AG09309 (cell line): Measurements from ENCODE around the gene PDCD2.

Source experiments
- DNase-seq: peaks from one replicate; pipeline ENCODE4 v3.0.0-alpha.2; 2010; ENCODE audit warnings: low read depth
- H3K4me3 ChIP-seq: 2 replicates; pipeline ENCODE4 v1.5.1; 2011; ENCODE audit warnings: mild to moderate bottlenecking, low read depth, low read length, moderate library complexity; ENCODE audit not compliant: control insufficient read depth
- TF ChIP-seq, protein P1 (sequence below): IDR thresholded peaks from 2 replicates; pipeline ENCODE4 v1.5.1; 2011; ENCODE audit warnings: mild to moderate bottlenecking, low read depth, low read length, inconsistent platforms; ENCODE audit not compliant: insufficient read depth, control insufficient read depth; ENCODE audit errors: missing control alignments

The PDCD2 gene

DNA sequence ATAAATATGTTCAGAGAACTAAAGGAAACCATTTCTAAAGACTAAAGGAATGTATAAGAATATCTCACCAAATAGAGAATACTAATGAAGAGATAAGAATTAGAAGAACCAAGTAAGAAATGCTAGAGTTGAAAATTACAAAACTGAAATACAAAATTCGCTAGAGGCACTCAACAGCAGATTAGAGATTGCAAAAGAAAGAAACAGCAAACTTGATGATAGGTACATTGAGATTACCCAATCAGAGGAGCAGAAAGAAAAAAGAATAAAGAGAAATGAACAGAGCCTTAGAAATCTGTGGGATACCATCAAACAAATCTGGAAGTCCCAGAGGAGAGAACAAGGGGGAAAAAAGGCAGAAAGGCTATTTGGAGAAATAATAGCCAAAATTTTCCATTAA is 6.3 kb upstream of the PDCD2 start:
- no peak for DNase-seq
- TF ChIP-seq, protein P1, sequence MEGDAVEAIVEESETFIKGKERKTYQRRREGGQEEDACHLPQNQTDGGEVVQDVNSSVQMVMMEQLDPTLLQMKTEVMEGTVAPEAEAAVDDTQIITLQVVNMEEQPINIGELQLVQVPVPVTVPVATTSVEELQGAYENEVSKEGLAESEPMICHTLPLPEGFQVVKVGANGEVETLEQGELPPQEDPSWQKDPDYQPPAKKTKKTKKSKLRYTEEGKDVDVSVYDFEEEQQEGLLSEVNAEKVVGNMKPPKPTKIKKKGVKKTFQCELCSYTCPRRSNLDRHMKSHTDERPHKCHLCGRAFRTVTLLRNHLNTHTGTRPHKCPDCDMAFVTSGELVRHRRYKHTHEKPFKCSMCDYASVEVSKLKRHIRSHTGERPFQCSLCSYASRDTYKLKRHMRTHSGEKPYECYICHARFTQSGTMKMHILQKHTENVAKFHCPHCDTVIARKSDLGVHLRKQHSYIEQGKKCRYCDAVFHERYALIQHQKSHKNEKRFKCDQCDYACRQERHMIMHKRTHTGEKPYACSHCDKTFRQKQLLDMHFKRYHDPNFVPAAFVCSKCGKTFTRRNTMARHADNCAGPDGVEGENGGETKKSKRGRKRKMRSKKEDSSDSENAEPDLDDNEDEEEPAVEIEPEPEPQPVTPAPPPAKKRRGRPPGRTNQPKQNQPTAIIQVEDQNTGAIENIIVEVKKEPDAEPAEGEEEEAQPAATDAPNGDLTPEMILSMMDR, result no peak
- H3K4me3 ChIP-seq, result no peak overlapping the region

DNA sequence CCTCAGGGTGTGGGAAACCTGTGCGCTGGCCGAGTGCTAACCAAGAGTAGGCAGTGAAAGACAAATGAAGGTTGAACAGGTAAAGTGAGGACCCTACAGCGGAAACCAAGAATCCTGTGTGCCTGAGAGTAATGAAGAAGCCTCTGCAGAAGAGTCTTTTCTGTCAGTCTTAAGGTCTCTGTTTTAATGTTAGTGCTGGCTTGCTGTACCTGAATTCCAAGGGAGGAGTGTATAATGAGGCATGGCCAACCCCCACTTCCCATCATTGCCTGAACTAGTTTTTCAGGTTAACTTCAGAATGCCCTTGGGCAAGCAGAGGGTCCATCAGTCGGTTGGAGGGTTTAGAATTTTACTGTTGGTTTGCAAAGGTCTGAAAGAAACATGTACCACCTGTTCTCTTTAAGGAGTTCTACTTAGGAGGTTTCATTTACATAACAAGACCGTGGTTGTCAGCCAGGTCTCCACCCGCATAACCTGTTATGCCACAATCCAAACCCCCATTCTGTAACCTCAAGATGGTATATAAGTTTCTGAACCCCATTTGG is 589 bp upstream of the PDCD2 start:
- TF ChIP-seq, protein P1, result no peak
- DNase-seq, result no peak
- H3K4me3 ChIP-seq, result peak overlapping the region; percentile 64

DNA sequence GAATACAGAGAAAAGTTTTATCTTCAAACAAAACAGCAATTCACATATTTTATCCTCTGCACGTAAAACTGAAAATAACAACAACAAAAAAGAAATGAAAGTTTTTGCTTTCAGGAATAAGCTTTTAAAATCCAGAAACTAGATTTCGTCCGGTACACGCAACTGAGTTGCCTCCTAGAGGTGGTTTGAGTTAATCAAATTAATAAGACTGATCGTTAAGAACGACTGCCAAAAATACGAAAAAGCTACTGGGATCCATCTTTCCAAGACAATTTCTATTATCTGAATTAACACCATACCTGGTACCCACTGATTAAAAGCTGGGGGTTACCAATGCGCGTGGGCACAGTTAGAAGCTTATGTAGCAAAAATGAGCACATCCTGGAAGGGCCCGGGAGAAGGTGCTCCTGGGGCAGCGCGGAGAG is 669 bp downstream of the PDCD2 start:
- H3K4me3 ChIP-seq, result peak overlapping the region; percentile 64
- DNase-seq, result no peak
- TF ChIP-seq, protein P1, result peak; percentile 5

DNA sequence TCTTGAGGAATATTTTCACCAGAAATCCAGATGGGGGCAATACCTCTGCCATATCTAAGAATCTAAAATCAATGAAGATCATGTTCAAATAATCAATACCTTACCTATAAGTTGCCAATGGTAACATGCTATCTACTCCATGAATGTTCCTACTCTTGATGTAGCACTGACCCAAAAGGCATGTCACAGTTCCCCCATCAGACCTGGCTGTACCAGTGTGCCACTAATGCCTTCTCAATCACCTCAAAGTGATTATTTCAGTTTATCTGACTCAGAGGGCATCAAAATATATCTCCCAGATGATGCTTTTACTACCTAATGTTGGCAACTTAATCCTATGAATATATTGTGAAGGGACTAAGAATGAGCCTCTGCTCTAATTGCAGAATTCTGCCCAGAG is 5.5 kb downstream of the PDCD2 start:
- H3K4me3 ChIP-seq, result no peak overlapping the region

DNA sequence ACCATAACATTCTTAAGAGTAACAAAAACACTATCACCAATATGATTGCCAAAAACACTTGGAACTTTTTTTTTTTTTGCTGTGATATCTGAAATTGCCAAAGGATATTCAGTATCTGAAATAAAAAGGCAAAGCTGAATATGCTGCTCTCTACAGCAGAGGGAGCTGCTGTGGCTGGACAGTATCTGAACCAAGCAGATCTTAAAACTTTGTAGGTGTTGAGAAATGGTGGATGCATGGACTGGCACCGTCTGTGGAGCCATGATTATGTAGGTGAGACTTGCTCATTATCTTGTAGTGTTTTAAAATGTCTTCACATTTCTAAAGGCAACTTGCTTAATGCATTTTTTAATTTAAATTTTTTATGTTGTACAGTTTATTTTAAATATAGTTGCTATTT is 9.2 kb downstream of the PDCD2 start:
- no peak for DNase-seq
- H3K4me3 ChIP-seq, result no peak overlapping the region
- TF ChIP-seq, protein P1, result peak; percentile 19

More for the DNA sequence above, 5.5 kb downstream of the PDCD2 start:
- TF ChIP-seq, protein P1, result no peak
- DNase-seq, result no peak

DNA sequence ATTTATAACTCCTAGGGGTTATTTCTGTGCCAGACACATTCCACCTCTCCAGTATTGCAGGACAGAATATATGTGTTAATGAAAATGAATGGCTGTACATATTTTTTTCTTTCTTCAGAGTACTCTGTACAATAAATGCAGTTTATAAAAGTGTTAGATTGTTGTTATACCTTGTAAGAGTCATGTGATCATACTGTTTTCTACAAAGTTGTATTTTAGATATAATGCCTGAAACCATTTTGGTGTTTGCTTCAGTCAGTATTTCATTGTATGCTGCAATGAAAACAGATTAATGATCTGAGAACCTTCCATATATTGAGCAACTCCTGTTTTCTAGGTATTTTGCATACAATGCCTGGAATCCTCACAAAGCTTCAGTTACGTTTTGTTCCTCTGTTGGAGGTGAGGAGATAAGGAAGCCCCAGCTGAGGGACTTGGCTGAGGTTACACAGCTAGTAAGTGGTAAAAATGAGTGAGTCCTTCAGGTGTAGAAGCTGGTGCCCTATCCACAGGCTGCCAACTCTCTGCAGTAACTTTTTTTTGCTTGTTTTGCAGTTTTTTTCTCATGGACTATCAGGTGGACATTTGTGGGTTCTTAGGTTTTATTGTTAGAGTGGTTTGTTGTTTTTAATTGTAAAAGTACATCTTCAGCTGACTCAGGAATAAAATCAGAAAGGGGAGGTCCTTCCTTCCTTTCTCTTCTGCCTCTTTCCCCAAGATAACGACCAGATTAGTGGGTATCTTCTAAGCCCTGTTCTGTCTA is 11.6 kb downstream of the PDCD2 start:
- H3K4me3 ChIP-seq, result no peak overlapping the region
- TF ChIP-seq, protein P1, result no peak
- DNase-seq, result no peak
